Endothelial cell of umbilical vein (primary cell): ENCODE results near the gene MPND. TPM values are rescaled to one million over a fixed set of nuclear protein-coding genes. Genes with fewer than 3 reads are reported as not detected.

Source experiments
- BruUV-seq: library from RNA; stranded (reverse); fragments of 400-500 nt; replicated peaks from 2 replicates; lab custom pipeline; 2021; lab: Mats Ljungman, UMichigan
- CTCF ChIA-PET: fragments of 300-600, 350-600 bp; sonication (Branson Sonifier 250); formaldehyde crosslinking; loops from one replicate; lab custom pipeline; 2021; ENCODE audit warnings: antibody characterized with exemption, inconsistent platforms; lab: Charles Lee
- POLR2A ChIA-PET: fragments of 300-600, 350-600 bp; sonication (Branson Sonifier 250); formaldehyde crosslinking; loops from one replicate; lab custom pipeline; 2021; ENCODE audit warnings: antibody characterized with exemption, inconsistent platforms; lab: Charles Lee
- DNase-seq: peaks from one replicate; pipeline ENCODE4 v3.0.0-alpha.2; 2011; ENCODE audit warnings: low read depth, low spot score
- FAIRE-seq: peaks from 2 replicates; lab custom pipeline; 2011; peaks lifted over from hg19 to GRCh38; lab: Jason Lieb, UNC
- H2AFZ ChIP-seq: 2 replicates; pipeline ENCODE4 v1.6.0; 2012; ENCODE audit warnings: low read depth, low read length, control low read depth, inconsistent platforms
- H3K27ac ChIP-seq: 2 replicates; pipeline ENCODE4 v1.5.1; 2011; ENCODE audit warnings: low read depth, mild to moderate bottlenecking, control low read depth, low read length, moderate library complexity; ENCODE audit not compliant: insufficient read depth
- H3K27me3 ChIP-seq, 2 experiments: 2 replicates each; pipeline versions ENCODE4 v1.6.0 to v1.6.1; 2011; ENCODE audit warnings: low read length in 2 of 2, mixed read lengths in 1 of 2; ENCODE audit not compliant: control insufficient read depth in 2 of 2, insufficient read depth in 2 of 2
- H3K36me3 ChIP-seq, 2 experiments: 2 replicates in 1 of 2; 3 replicates in 1 of 2; pipeline ENCODE4 v1.5.1; 2011; ENCODE audit warnings: low read length in 2 of 2, mild to moderate bottlenecking in 1 of 2, moderate library complexity in 1 of 2; ENCODE audit not compliant: control insufficient read depth in 2 of 2, insufficient read depth in 2 of 2; ENCODE audit errors: extremely low read depth in 1 of 2
- H3K4me1 ChIP-seq: 3 replicates; pipeline ENCODE4 v1.5.1; 2011; ENCODE audit warnings: mild to moderate bottlenecking, low read length; ENCODE audit not compliant: control insufficient read depth, insufficient read depth; ENCODE audit errors: extremely low read depth
- H3K4me2 ChIP-seq: 2 replicates; pipeline ENCODE4 v1.6.1; 2011; ENCODE audit warnings: low read length, control low read depth, mixed read lengths; ENCODE audit not compliant: insufficient read depth
- H3K4me3 ChIP-seq, 3 experiments: fragments of 200-600 bp in 1 of 3; sonication (generic), shearing (Covaris generic) in 1 of 3; replicated peaks in 1 of 3; 2 replicates each; pipeline ENCODE4 v1.5.1; 2011 to 2016; ENCODE audit warnings: control low read depth in 3 of 3, low read length in 3 of 3, mild to moderate bottlenecking in 2 of 3, inconsistent platforms in 1 of 3, low read depth in 1 of 3, moderate library complexity in 1 of 3; ENCODE audit not compliant: insufficient read depth in 1 of 3
- H3K79me2 ChIP-seq: 2 replicates; pipeline ENCODE4 v1.6.0; 2012; ENCODE audit warnings: low read length, inconsistent platforms; ENCODE audit not compliant: control insufficient read depth, insufficient read depth
- H3K9ac ChIP-seq: replicated peaks from 2 replicates; pipeline ENCODE3; 2011; ENCODE audit warnings: low read length, control low read depth; ENCODE audit not compliant: insufficient read depth; ENCODE audit errors: extremely low read depth
- H3K9me1 ChIP-seq: replicated peaks from 3 replicates; pipeline ENCODE4 v1.6.0; 2011; ENCODE audit warnings: mild to moderate bottlenecking, low read length; ENCODE audit not compliant: control insufficient read depth, insufficient read depth; ENCODE audit errors: extremely low read depth
- H3K9me3 ChIP-seq: replicated peaks from 2 replicates; pipeline ENCODE4 v1.5.1; 2012; ENCODE audit warnings: low read length, inconsistent platforms; ENCODE audit not compliant: control insufficient read depth, insufficient read depth
- H4K20me1 ChIP-seq: replicated peaks from 2 replicates; pipeline ENCODE3; 2011; ENCODE audit warnings: mild to moderate bottlenecking, low read length; ENCODE audit not compliant: control insufficient read depth, insufficient read depth; ENCODE audit errors: extremely low read depth
- CTCF ChIP-seq, 2 donors: IDR thresholded peaks; 1 replicate in 1 of 2; 2 replicates in 1 of 2; pipeline ENCODE4 v1.5.1; 2011; ENCODE audit warnings: low read length in 2 of 2, mild to moderate bottlenecking in 2 of 2, moderate library complexity in 2 of 2, control low read depth in 1 of 2, inconsistent platforms in 1 of 2, low read depth in 1 of 2; ENCODE audit not compliant: insufficient read depth in 1 of 2; ENCODE audit errors: extremely low read depth in 1 of 2
- EZH2 ChIP-seq: IDR thresholded peaks from 2 replicates; pipeline ENCODE4 v1.6.1; 2012; ENCODE audit warnings: borderline replicate concordance, low read depth, mild to moderate bottlenecking, moderate library complexity, low read length, inconsistent platforms; ENCODE audit not compliant: severe bottlenecking
- FOS ChIP-seq: IDR thresholded peaks from 2 replicates; pipeline ENCODE4 v1.6.1; 2011; ENCODE audit warnings: mild to moderate bottlenecking, low read length, moderate library complexity, borderline replicate concordance; ENCODE audit not compliant: insufficient read depth
- GATA2 ChIP-seq: IDR thresholded peaks from 2 replicates; pipeline ENCODE4 v1.7.0; 2011; ENCODE audit warnings: low read depth, mild to moderate bottlenecking, moderate library complexity, mixed read lengths, low read length; ENCODE audit not compliant: insufficient read length, insufficient read depth
- JUN ChIP-seq: IDR thresholded peaks from 2 replicates; pipeline ENCODE4 v1.6.1; 2011; ENCODE audit warnings: borderline replicate concordance, low read depth; ENCODE audit not compliant: insufficient read length, insufficient read depth
- MAX ChIP-seq: IDR thresholded peaks from 2 replicates; pipeline ENCODE4 v1.6.1; 2011; ENCODE audit not compliant: insufficient read depth, insufficient read length
- MYC ChIP-seq: IDR thresholded peaks from one replicate; pipeline ENCODE4 v1.6.1; 2011; ENCODE audit warnings: mild to moderate bottlenecking, low read depth, low read length
- POLR2A ChIP-seq: IDR thresholded peaks from 2 replicates; pipeline ENCODE4 v1.6.1; 2012; ENCODE audit warnings: low read depth, mild to moderate bottlenecking, control low read depth, low read length
- POLR2AphosphoS5 ChIP-seq: IDR thresholded peaks from 2 replicates; pipeline ENCODE4 v1.6.1; 2012; ENCODE audit warnings: low read depth, mild to moderate bottlenecking, control low read depth, low read length, moderate library complexity; ENCODE audit not compliant: insufficient read depth
- dilution Hi-C: fragments of 300-500 bp; cut with MboI; formaldehyde crosslinking; loops from one replicate; pipeline ENCODE4 v1.15.0; 2019; ENCODE audit warnings: low sequenced_read_pairs; ENCODE audit not compliant: extremely low pct_ligation_motif_present
- intact Hi-C: fragments of 100-400 bp; cut with micrococcal nuclease; formaldehyde crosslinking; loops from one replicate; pipeline ENCODE4 v1.10.0; 2022
- polyA plus RNA-seq, 4 experiments: library from polyadenylated mRNA; depleted of rRNA in 3 of 4; stranded (reverse) in 3 of 4; unstranded in 1 of 4; fragments of >200 nt; gene quantifications; 2 replicates each; pipeline versions ENCODE4 v1.2.1 to v1.2.3, GENCODE V29; 2011 to 2012; ENCODE audit warnings: missing spikeins in 1 of 4
- total RNA-seq: library from RNA; stranded (reverse); gene quantifications from 2 replicates; pipeline ENCODE4 v1.2.3, GENCODE V29; 2021

MPND gene
- total and polyA plus RNA-seq, 2 donors (not counting 3 experiments of a cell fraction or from before 2014, with no cell fraction given): 14.8 to 21.1 TPM

DNA sequence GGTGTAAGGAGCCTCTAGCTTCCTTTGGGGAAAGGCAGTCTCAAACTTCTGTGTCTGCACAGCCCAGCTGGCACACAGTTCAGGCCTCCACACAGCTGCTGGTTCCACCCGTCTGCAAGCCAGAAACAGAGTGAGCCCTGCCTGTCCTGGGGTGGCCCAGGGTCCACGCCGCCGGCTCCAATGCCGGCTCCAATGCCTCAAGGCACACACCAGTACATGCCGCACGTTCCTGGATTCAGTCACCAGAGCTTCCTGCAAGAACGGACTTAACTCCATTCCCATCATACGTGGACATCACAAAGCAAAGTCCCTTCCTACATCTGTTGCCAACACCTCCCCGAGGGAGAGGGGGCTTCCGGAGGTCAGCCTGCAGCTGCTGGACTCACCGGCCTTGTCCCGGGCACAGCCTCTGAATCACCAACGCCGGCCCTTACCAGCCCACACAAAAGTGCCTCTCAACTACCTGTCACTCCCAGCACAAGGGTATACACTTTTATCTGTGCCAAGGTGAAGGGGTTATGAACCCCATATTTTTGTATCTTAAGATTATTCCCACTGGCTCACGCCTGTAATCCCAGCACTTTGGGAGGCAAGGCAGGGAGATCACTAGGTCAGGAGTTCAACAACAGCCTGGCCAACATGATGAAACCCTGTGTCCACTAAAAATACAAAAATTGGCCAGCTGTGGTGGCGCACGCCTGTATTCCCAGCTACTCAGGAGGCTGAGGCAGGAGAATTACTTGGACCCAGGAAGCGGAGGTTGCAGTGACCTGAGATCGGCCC is 48.5 kb downstream of the MPND start:
- H3K4me3 ChIP-seq: peak overlapping the region in 1 of 3 experiments; percentile 3
- H3K9ac ChIP-seq: peak overlapping the region; percentile 75
- H3K9me1 ChIP-seq: no peaks in the 10 kb centered on the region
- H3K36me3 ChIP-seq: peaks cover 5 to 6% of the 10 kb centered on the region in 2 experiments
- FAIRE-seq (peak; percentile 100), DNase-seq (peak; percentile 99)
- dilution Hi-C loops: no loop called here
- H2AFZ ChIP-seq: no peak overlapping the region
- H3K27ac ChIP-seq: peak overlapping the region; percentile 88
- TF ChIP-seq GATA2: peak; percentile 69
- no peak for TF ChIP-seq CTCF (IDR thresholded peaks at IDR 0.05; ENCODE audit: extremely low read depth in 1 of 2, insufficient read depth in 1 of 2, low read depth in 1 of 2, low read length in 2 of 2)
- peak; percentile 93 for TF ChIP-seq FOS
- no peak for TF ChIP-seq EZH2
- TF ChIP-seq POLR2AphosphoS5: peak; percentile 99
- TF ChIP-seq MYC: no peak
- no peak for TF ChIP-seq MAX
- peak; percentile 87 for TF ChIP-seq POLR2A
- TF ChIP-seq JUN: peak; percentile 63
- no TSS peak for BruUV-seq
- H4K20me1 ChIP-seq: no peaks in the 10 kb centered on the region
- intact Hi-C loops: loop anchor here (1.0 kb wide), 2 partner anchors 8 to 79 kb away; partner anchors contain the start of gene SH3GL1
- no peaks in the 10 kb centered on the region for H3K9me3 ChIP-seq
- H3K27me3 ChIP-seq: no peaks in the 10 kb centered on the region
- POLR2A ChIA-PET: interaction anchor here (0.6 to 1.5 kb wide), 6 partner anchors 9 to 68 kb away, joined by 3 to 4 read pairs (median 3); partner anchors contain the start of genes CHAF1A and SH3GL1
- peak overlapping the region; percentile 40 for H3K4me2 ChIP-seq
- peaks cover 65% of the 10 kb centered on the region for H3K4me1 ChIP-seq
- CTCF ChIA-PET: interaction anchor here (0.6 to 7.9 kb wide), 6 partner anchors 9 to 128 kb away, joined by 3 to 105 read pairs (median 25); partner anchors contain the start of genes CHAF1A, MPND and SH3GL1
- peaks cover 81% of the 10 kb centered on the region for H3K79me2 ChIP-seq
